Hepatocyte (in vitro differentiated cells): Measurements from ENCODE around the gene CPOX.

Source experiments
- CTCF ChIP-seq: fragments of 200-600 bp; sonication (generic); IDR thresholded peaks from 2 replicates; pipeline ENCODE4 v1.5.1; 2016; ENCODE audit warnings: antibody characterized with exemption, mild to moderate bottlenecking; ENCODE audit not compliant: poor library complexity
- EZH2 ChIP-seq: fragments of 200-600 bp; sonication (generic); IDR thresholded peaks from 2 replicates; pipeline ENCODE4 v1.6.1; 2016; ENCODE audit warnings: antibody characterized with exemption, mild to moderate bottlenecking, borderline replicate concordance

GRCh38 chr3:98600412-98601095 is 7.1 kb upstream of the CPOX start:
- no peak for TF ChIP-seq CTCF
- TF ChIP-seq EZH2, result no peak
